HG02840 (cell line): ENCODE results near the gene PITPNC1.
"Not testable (repeated sequence)": the region's sequence is repeated elsewhere in the genome, so short reads cannot be mapped to it uniquely, and the experiment has no call there.

Source experiments
- ATAC-seq: cut with Tn5 transposase; IDR thresholded peaks from one replicate; pipeline ENCODE4 v1.9.1; 2021; ENCODE audit warnings: mild to moderate bottlenecking, moderate library complexity, moderate number of reproducible peaks; ENCODE audit not compliant: unreplicated experiment, low FRiP score

The PITPNC1 gene

GRCh38 chr17:67566656-67567055 lies 189.6 kb downstream of the PITPNC1 start:
- no peak for ATAC-seq

DNA sequence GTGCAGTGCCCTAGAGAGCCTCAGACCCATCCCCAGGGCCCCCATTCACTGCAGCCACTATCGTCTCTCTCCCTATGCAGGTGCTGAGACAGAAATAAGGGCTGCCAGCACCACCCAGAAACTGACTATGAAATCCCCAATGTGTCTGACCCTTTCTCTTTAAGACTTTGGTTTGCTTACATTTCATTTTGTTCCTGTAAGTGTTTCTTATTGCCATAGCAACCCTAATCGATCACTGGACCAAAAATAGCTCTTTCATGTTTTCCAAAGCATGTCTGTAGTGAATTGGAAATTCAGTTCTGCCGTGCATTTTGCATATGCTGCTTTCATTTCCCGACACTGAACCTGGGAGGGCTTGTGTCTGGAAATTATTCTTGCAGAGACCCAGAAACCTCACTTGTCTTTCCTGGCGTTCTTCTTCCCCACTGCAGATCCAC lies 192.0 kb downstream of the PITPNC1 start:
- no peak for ATAC-seq

DNA sequence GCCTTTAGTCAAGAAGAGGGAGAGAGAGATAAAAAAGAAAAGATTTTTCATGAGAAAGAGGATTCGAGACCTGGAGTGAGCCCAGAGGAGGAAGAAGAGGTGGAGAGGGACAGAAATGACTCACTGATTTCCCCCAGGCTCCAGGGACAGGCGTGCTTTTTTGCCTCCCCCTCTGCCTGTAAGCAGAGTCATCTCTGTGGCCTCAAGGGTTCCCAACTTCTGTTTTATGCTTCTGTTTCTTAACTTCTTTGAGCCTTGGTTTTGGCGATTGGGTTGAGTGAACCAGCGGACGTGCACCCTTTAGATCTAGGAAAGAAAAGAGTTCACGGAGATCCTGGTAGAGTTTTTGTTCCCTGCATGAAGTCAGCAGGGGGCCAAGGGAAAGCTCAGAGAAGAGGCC lies 192.8 kb downstream of the PITPNC1 start:
- ATAC-seq: no peak

DNA sequence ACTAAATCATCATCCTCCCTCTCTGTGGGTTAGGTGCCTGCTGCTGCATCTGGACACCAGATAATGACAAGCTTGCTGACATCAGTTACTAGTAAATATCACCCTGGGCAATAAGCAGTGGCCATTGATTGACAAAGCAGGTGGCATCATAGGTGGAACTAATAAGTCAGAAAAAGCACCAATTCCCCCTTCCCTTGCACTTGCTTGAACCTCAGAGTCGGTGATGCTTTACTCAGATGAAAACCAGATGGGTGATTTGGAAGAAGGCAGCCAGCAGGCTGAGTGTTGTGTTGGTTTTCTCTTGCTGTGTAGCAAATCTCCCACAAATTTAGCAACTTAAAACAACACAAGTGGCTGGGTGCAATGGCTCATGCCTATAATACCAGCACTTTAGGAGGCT lies 193.7 kb downstream of the PITPNC1 start:
- no peak for ATAC-seq

- no peak for ATAC-seq
Observed at GRCh38 chr17:67571478-67571877, 194.4 kb downstream of the PITPNC1 start.

- ATAC-seq: no peak
Observed at GRCh38 chr17:67573987-67574657, 197.0 kb downstream of the PITPNC1 start.

DNA sequence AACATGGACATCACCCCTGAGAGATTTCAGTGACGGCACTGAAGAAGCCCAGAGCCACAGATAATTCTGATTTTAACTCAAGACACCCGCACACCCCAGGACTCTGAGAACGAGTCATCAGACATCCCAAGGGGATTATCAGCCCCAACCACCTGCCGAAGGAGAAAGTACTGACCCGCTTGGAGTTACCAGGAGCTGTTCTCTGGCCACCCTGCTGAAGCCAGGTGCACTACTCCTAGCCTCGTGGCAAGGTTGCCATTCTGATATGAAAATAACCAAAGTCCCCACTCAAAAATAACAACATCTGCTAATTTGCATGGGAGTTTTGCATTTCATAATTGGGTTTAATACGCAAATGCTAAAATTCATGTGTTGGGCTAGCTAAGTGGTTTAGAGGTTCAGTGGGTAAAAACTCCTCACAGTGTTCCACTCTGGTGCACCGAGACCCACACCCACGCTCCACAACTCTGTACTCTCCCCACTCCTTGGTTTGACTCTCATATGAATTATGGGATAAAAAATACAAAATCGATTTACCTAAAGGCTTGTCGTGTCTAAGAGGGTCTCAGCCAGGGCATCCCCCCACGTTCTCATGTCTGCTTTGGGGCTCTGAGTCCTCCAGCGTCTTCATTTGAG lies 197.7 kb downstream of the PITPNC1 start:
- peak; percentile 45 for ATAC-seq

DNA sequence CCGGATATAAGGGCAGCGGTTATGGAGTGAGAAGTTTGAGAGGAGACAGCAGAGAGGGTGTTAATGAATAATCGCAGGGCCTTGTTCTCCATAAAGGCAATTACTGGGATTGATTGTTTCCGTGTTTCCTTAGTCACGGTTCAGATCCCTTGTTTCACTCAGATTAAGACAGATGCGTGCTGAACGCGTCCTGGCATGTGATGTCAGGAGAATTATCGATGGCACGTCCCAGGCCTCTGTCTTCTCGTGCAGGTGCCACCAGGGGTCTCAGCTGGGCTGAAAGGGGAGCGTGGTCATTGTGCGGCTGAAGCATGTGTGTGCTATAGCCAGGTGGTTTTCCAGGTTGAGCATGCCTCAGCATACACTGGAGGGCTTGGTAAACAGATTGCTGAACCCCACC lies 198.2 kb downstream of the PITPNC1 start:
- no peak for ATAC-seq

DNA sequence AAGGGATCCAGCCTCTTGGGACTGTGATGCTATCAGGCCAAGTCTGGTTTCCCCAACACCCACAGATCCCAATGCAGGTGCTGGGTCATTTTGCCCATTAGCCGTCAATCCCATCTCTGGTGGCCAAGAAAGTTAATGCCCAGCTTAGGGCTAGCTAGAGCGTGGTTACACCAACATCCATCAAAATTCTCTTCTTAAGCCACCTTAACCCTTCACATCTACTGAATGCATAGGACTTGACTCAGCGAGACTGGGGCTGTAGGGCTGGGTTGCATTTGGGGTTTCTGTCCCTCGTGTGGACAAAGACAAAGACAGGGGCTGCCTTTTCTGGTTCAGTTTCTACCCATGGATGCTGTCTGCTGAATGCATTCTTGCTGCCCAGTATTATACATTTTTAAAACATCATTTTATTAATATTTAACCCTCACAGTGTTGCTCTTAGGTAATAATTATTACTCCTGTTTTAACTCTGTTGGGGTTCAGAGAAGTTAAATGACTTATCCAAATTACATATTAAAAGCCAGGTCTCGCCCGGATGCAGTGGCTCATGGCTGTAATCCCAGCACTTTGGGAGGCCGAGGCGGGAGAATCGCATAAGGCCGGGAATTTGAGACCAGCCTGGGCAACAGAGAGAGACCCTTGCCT lies 199.5 kb downstream of the PITPNC1 start:
- no peak for ATAC-seq

- ATAC-seq: no peak
Observed at GRCh38 chr17:67577429-67578141, 200.5 kb downstream of the PITPNC1 start.

DNA sequence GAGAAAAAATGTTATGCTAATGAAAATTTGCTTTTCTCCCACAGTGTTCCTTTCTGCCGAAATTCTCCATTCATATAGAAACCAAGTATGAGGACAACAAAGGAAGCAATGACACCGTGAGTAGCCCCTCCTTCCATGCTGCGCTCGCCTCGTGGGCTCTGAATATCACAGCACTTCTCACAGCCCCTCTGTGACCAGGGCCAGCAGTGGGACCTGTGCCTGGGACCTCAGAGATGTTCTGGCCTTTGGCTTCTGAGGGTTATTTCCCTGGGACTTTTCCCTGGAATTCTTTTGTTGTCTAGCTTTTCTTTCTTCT lies 201.0 kb downstream of the PITPNC1 start:
- ATAC-seq: no peak

- ATAC-seq: not testable (repeated sequence)
Observed at GRCh38 chr17:67578679-67579405, 201.8 kb downstream of the PITPNC1 start.

GRCh38 chr17:67582673-67583081 lies 205.6 kb downstream of the PITPNC1 start:
- no peak for ATAC-seq

- ATAC-seq: no peak
Observed at GRCh38 chr17:67585077-67585602, 208.1 kb downstream of the PITPNC1 start.

DNA sequence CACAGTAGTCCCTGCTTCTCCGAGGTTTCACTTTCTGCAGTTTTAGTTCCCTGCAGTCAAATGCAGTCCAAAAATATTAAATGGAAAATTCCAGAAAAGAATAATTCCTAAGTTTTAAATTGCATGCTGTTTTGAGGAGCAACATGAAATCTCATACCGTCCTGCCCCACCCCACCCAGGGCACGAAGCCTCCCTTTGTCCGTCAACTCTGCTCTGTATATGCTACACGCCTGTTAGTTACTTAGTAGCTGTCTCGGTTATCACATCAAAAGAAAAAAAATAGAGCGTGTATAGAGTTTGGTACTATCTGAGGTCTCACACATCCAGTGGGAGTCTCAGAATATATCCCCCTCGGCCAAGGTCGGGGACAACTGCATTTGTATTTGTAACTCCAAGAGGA lies 211.2 kb downstream of the PITPNC1 start:
- no peak for ATAC-seq

DNA sequence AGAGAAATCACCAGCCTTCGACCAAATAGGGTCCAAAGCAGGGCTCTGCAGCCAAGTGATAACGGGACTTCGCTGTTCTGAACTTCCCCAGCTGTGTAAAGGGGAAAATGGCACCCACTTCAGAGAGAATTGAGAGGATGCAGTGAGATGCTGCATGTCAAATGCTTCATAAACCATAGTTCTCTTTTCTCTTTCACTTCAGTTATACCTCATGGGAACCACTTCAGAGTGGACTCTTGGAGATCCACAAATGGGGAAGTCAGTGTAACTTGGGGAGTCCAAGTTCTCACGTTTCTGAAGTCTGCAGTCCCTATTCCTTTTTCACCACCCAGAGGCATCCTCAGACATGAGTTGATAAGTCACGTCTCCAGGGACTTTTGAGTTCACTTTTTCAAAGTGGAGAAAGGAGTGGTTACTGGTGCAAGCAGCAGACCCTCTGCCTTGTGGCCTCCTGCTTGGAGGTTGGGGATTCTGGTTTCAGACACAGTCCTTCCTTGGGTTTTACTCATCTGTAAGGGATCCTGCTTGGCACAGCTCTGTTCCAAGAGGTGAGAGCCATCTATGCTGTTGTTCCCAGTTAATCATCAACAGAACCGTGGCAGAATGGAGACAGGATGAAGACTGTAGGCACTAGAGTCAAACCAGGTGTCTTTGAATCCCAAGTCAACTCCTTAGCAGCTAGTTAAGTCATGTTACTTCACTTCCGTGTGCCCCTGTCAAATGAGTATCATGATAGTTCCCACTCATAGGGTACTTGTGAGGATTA lies 217.2 kb downstream of the PITPNC1 start:
- ATAC-seq: peak; percentile 60

GRCh38 chr17:67600408-67600807 lies 223.3 kb downstream of the PITPNC1 start:
- no peak for ATAC-seq

DNA sequence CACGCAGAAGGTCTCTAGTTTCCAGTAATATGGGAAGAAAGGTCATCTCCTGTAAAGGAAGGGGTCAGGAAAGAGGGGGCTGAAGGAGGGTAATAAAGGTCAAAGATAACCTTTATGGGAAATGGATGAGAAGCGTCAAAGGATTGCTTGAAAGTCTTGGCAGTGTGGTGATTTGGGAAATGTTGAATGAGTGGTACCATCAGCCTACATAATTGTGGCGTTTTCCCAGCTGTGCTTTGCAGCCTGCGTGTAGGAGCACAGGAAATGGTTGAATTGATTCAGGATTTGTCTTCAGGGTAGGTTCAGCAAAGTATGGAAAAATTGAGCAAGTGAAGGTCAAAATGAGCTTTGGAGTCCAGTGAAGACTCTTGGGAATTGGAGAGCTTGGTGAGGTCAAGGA lies 224.8 kb downstream of the PITPNC1 start:
- ATAC-seq: no peak

DNA sequence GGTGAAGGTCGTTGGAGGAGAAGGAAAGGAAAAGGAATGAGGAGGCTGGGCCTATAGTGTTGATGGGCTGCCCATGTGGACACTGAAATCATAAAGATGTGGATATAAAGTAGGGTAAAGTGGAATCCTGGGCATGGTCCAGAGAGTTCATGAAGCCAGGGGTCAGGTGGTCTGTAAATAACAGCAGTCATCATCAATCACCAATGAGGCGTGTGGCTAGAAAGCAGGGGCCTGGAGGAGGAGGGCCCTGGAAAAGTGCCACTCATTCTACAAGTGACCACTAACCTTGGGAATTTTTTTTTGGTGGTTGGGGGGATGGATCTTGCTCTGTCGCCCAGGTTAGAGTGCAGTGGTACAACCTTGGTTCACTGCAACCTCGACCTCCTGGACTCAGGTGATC lies 225.4 kb downstream of the PITPNC1 start:
- ATAC-seq: no peak

GRCh38 chr17:67602974-67603373 lies 225.9 kb downstream of the PITPNC1 start:
- ATAC-seq: no peak
